B cell (primary cell): ENCODE data around the gene THAP8. TPM values are rescaled to one million over a fixed set of nuclear protein-coding genes. Genes with fewer than 3 reads are reported as not detected.

Source experiments
- ATAC-seq: fragments of 200-7000 bp; cut with Tn5 transposase; one replicate; pipeline ENCODE4 v1.10.0; 2021; ENCODE audit warnings: low read depth, mild to moderate bottlenecking, moderate number of reproducible peaks, moderate library complexity
- CTCF ChIA-PET: fragments of 350-600 bp; sonication (Branson Sonifier 250); formaldehyde crosslinking; loops from one replicate; lab custom pipeline; 2021; ENCODE audit warnings: antibody characterized with exemption, inconsistent platforms; lab: Charles Lee
- POLR2A ChIA-PET: fragments of 350-600 bp; sonication (Branson Sonifier 250); formaldehyde crosslinking; loops from one replicate; lab custom pipeline; 2021; ENCODE audit warnings: antibody characterized with exemption; lab: Charles Lee
- DNase-seq: peaks from one replicate; pipeline ENCODE4 v3.0.0; 2013
- H2AFZ ChIP-seq: 2 replicates; pipeline ENCODE4 v1.6.1; 2012; ENCODE audit warnings: mild to moderate bottlenecking, low read depth, low read length; ENCODE audit not compliant: insufficient read depth, poor library complexity, severe bottlenecking
- H3K27ac ChIP-seq, 2 donors: 1 replicate in 1 of 2; 2 replicates in 1 of 2; pipeline ENCODE4 v1.5.1; 2012 to 2013; ENCODE audit warnings: low read length in 2 of 2, mild to moderate bottlenecking in 2 of 2, moderate library complexity in 1 of 2
- H3K27me3 ChIP-seq, 4 experiments: fragments of 200-600 bp in 1 of 4; sonication (generic) in 1 of 4; replicated peaks in 1 of 4; 1 replicate in 2 of 4; 2 replicates in 2 of 4; pipeline versions ENCODE4 v1.6.1 to v1.7.0; 2013 to 2016; ENCODE audit warnings: low read length in 3 of 4, mild to moderate bottlenecking in 2 of 4, mixed read lengths in 1 of 4, moderate library complexity in 1 of 4; ENCODE audit not compliant: insufficient read depth in 4 of 4, control insufficient read depth in 3 of 4; ENCODE audit errors: control extremely low read depth in 1 of 4
- H3K36me3 ChIP-seq, 2 experiments: replicated peaks in 1 of 2; 1 replicate in 1 of 2; 2 replicates in 1 of 2; pipeline versions ENCODE4 v1.6.1 to v1.7.1; 2013; ENCODE audit warnings: low read length in 1 of 2; ENCODE audit not compliant: insufficient read depth in 2 of 2, control insufficient read depth in 1 of 2; ENCODE audit errors: control extremely low read depth in 1 of 2, extremely low read depth in 1 of 2
- H3K4me1 ChIP-seq, 2 donors: fragments of 200-600 bp in 1 of 2; sonication (generic) in 1 of 2; 1 replicate in 1 of 2; 2 replicates in 1 of 2; pipeline versions ENCODE4 v1.5.1 to v1.6.1; 2013 to 2017; ENCODE audit warnings: low read length in 2 of 2; ENCODE audit not compliant: control insufficient read depth in 2 of 2, insufficient read depth in 2 of 2
- H3K4me2 ChIP-seq: replicated peaks from 2 replicates; pipeline ENCODE3; 2012; ENCODE audit warnings: mild to moderate bottlenecking, low read depth, low read length; ENCODE audit not compliant: poor library complexity, severe bottlenecking
- H3K4me3 ChIP-seq, 5 experiments: fragments of 200-600 bp in 1 of 5; sonication (generic) in 1 of 5; 1 replicate in 3 of 5; 2 replicates in 2 of 5; pipeline versions ENCODE4 v1.5.1 to v1.7.0; 2011 to 2016; ENCODE audit warnings: low read length in 4 of 5, mild to moderate bottlenecking in 4 of 5, low read depth in 2 of 5, control low read depth in 1 of 5, moderate library complexity in 1 of 5; ENCODE audit not compliant: insufficient read depth in 1 of 5; ENCODE audit errors: control extremely low read depth in 1 of 5, extremely low read depth in 1 of 5
- H3K79me2 ChIP-seq: fragments of 200-600 bp; sonication (generic); one replicate; pipeline ENCODE4 v1.6.0; 2016; ENCODE audit warnings: low read length; ENCODE audit not compliant: control insufficient read depth, insufficient read depth
- H3K9ac ChIP-seq: fragments of 200-600 bp; sonication (generic); 2 replicates; pipeline ENCODE4 v1.6.1; 2017; ENCODE audit warnings: mild to moderate bottlenecking, low read length, moderate library complexity
- H3K9me3 ChIP-seq, 3 donors: one replicate each; pipeline versions ENCODE4 v1.6.1 to v1.7.1; 2013; ENCODE audit warnings: low read length in 2 of 3; ENCODE audit not compliant: control insufficient read depth in 2 of 3, insufficient read depth in 1 of 3; ENCODE audit errors: control extremely low read depth in 1 of 3
- H4K20me1 ChIP-seq: 2 replicates; pipeline ENCODE4 v1.6.0; 2012; ENCODE audit warnings: mild to moderate bottlenecking, low read length; ENCODE audit not compliant: insufficient read depth, control insufficient read depth, poor library complexity, severe bottlenecking
- H3K27ac Mint-ChIP-seq: one replicate; pipeline ENCODE4 v1.8.0; 2021; ENCODE audit warnings: mixed read lengths
- H3K27me3 Mint-ChIP-seq: one replicate; pipeline ENCODE4 v1.8.0; 2021; ENCODE audit warnings: mixed read lengths
- H3K4me1 Mint-ChIP-seq: one replicate; pipeline ENCODE4 v1.8.0; 2021; ENCODE audit warnings: mixed read lengths
- H3K4me3 Mint-ChIP-seq: one replicate; pipeline ENCODE4 v1.8.0; 2021; ENCODE audit warnings: mixed read lengths
- H3K9me3 Mint-ChIP-seq: one replicate; pipeline ENCODE4 v1.8.0; 2022; ENCODE audit warnings: mixed read lengths; ENCODE audit not compliant: insufficient read depth
- CTCF ChIP-seq: fragments of 200-600 bp; IDR thresholded peaks from one replicate; pipeline ENCODE4 v1.8.0; 2022; ENCODE audit warnings: antibody characterized with exemption, mild to moderate bottlenecking
- EZH2 ChIP-seq: IDR thresholded peaks from 2 replicates; pipeline ENCODE4 v1.6.1; 2012; ENCODE audit warnings: borderline replicate concordance, low read depth, mild to moderate bottlenecking, moderate library complexity, low read length; ENCODE audit not compliant: insufficient read depth, poor library complexity, severe bottlenecking
- WGBS: methylation state at CpG from one replicate; pipeline ENCODE4 v1.1.5; 2013; ENCODE audit warnings: missing lambda C conversion rate; ENCODE audit not compliant: insufficient coverage; 5-methylcytosine and 5-hydroxymethylcytosine counted together
- intact Hi-C: fragments of 100-400 bp; cut with micrococcal nuclease; formaldehyde crosslinking; loops from one replicate; pipeline ENCODE4 v1.10.0; 2022
- polyA plus RNA-seq: library from polyadenylated mRNA; depleted of rRNA; stranded (reverse); fragments of >200 nt; gene quantifications from 2 replicates; pipeline ENCODE4 v1.2.3, GENCODE V29; 2012
- total RNA-seq, 2 donors: library from RNA; stranded (reverse); fragments of 120-200 nt in 1 of 2; gene quantifications; 1 replicate in 1 of 2; 2 replicates in 1 of 2; pipeline versions ENCODE4 v1.2.3 to v1.2.4, GENCODE V29; 2013 to 2022

The THAP8 gene
- total and polyA plus RNA-seq, 2 donors (not counting 1 experiment from before 2014, with no cell fraction given) = 4.5 to 5.7 TPM

- peaks cover 18% of the 10 kb centered on the region for H4K20me1 ChIP-seq
- H3K4me2 ChIP-seq = no peak overlapping the region
- peaks cover 18 to 25% of the 10 kb centered on the region in 2 donors for H3K4me1 ChIP-seq
- Mint-ChIP-seq H3K27me3 (no peaks in the 10 kb centered on the region), H3K27ac (no peak overlapping the region), H3K4me3 (peak overlapping the region; percentile 26), H3K4me1 (peaks cover 29% of the 10 kb centered on the region), H3K9me3 (no peaks in the 10 kb centered on the region)
- ChIA-PET CTCF (interaction anchor here (0.9 kb wide), 1 partner anchor 135 kb away, joined by 3 read pairs; no protein-coding TSS in a partner anchor), POLR2A (interaction anchor here (1.5 kb wide), 1 partner anchor 21 kb away, joined by 6 read pairs; the partner anchor contains the start of gene ALKBH6)
- H3K36me3 ChIP-seq = peaks cover 0 to 6% of the 10 kb centered on the region in 2 experiments
- 100% methylated on average over 3 of the region's 8 CpGs for WGBS
- peaks cover 34% of the 10 kb centered on the region for H3K79me2 ChIP-seq
- H2AFZ ChIP-seq = no peak overlapping the region
- ATAC-seq (no peak), DNase-seq (no peak)
- H3K27me3 ChIP-seq = peaks cover 0 to 4% (median 0%) of the 10 kb centered on the region in 4 experiments
- TF ChIP-seq CTCF (no peak), EZH2 (no peak)
- H3K4me3 ChIP-seq = no peak overlapping the region
- no peak overlapping the region for H3K9ac ChIP-seq
- H3K27ac ChIP-seq = no peak overlapping the region
- intact Hi-C loops = loop anchor here (10.0 kb wide), 1 partner anchor 582 kb away; the partner anchor contains the start of gene ZNF529
- H3K9me3 ChIP-seq = peaks cover 0 to 13% (median 0%) of the 10 kb centered on the region in 3 donors
Observed at GRCh38 chr19:35992907-35993765, 60.9 kb downstream of the THAP8 start.
